Pancreas (tissue), 10 donors: Measurements from ENCODE around the gene FAM234A. TPM values are rescaled to one million over a fixed set of nuclear protein-coding genes. Genes with fewer than 3 reads are reported as not detected.

Source experiments
- ATAC-seq, 4 donors: fragments of 200-7000 bp; cut with Tn5 transposase; one replicate each; pipeline versions ENCODE4 v1.8.0 to v1.9.1; 2020; ENCODE audit warnings: mild to moderate bottlenecking in 4 of 4, moderate library complexity in 4 of 4
- DNase-seq, 6 donors: peaks; one replicate each; pipeline ENCODE4 v3.0.0-alpha.2; 2020
- FAIRE-seq: peaks from 2 replicates; lab custom pipeline; 2012; peaks lifted over from hg19 to GRCh38; lab: Jason Lieb, UNC
- H3K27ac ChIP-seq, 4 donors: fragments of 200-600 bp; sonication (generic); 1 replicate in 3 of 4; 2 replicates in 1 of 4; pipeline versions ENCODE4 v1.5.0 to v1.8.0; 2020
- H3K27me3 ChIP-seq, 4 donors: fragments of 200-600 bp; one replicate each; pipeline ENCODE4 v1.8.0; 2021
- H3K36me3 ChIP-seq, 3 donors: fragments of 200-600 bp; sonication (generic) in 1 of 3; one replicate each; pipeline versions ENCODE4 v1.5.0 to v1.8.0; 2020 to 2021
- H3K4me1 ChIP-seq, 3 donors: fragments of 200-600 bp; one replicate each; pipeline ENCODE4 v1.8.0; 2021
- H3K4me3 ChIP-seq, 4 donors: fragments of 200-600 bp; sonication (generic) in 2 of 4; one replicate each; pipeline versions ENCODE4 v1.5.0 to v1.8.0; 2020 to 2021
- H3K9me3 ChIP-seq, 4 donors: fragments of 200-600 bp; one replicate each; pipeline ENCODE4 v1.8.0; 2021
- CTCF ChIP-seq, 4 donors: fragments of 200-600 bp; sonication (generic) in 3 of 4; IDR thresholded peaks; one replicate each; pipeline versions ENCODE4 v1.5.0 to v1.8.0; 2021; ENCODE audit warnings: antibody characterized with exemption in 4 of 4
- WGBS, 2 donors: extraction: QIAGEN DNeasy Blood & Tissue Kit; methylation state at CpG; one replicate each; pipeline ENCODE4 v1.1.7; 2013; 5-methylcytosine and 5-hydroxymethylcytosine counted together
- intact Hi-C, 3 donors: fragments of 100-400 bp; cut with DNase I; formaldehyde crosslinking; loops; one replicate each; pipeline versions ENCODE4 v1.11.1 to v1.14.2; 2022
- polyA plus RNA-seq, 2 donors: library from polyadenylated mRNA; stranded (reverse); fragments of 200-250 nt; gene quantifications; one replicate each; pipeline ENCODE4 v1.2.3, GENCODE V29; 2013
- total RNA-seq, 6 donors: library from RNA; stranded (reverse); fragmentation: NEBNext Ultra II Directional in 4 of 6; extraction: Animal tissue kit (Norgen Biotek cat#: 25700) in 4 of 6; gene quantifications; one replicate each; pipeline versions ENCODE4 v1.2.1 to v1.2.4, GENCODE V29; 2021 to 2023
- donor health status: healthy with polysubstance abuse.
- donor health status: DM: no; HTN: no; CAD: no; lungs with moderate emphysema.
- donor health status: DM: no; HTN: no; CAD: no.
- donor health status: control.
- donor health status: control.
- donor health status: Bipolar disorder and iron deficiency.
- donor health status: DM: yes; HTN: yes; CAD: no.
- donor health status: DM: no; HTN: no; CAD: no.
- donor health status: DM: no; HTN: no; CAD: no.
- donor health status: DM: yes; HTN: yes; CAD: no.

The FAM234A gene
- total and polyA plus RNA-seq, 8 donors = 34.2 to 51.2 (median 40.4) TPM

GRCh38 chr16:242281-242680 lies 7.7 kb downstream of the FAM234A start:
- no peak for TF ChIP-seq CTCF (IDR thresholded peaks at IDR 0.05)
- intact Hi-C loops = loop anchor here in 1 of 3 donors (10.0 kb wide), 1 partner anchor 103 kb away; no protein-coding TSS in a partner anchor
- DNase-seq (no peak), FAIRE-seq (no peak), ATAC-seq (no peak)
- Histone ChIP-seq H3K4me3 (no peak overlapping the region), H3K36me3 (no peaks in the 10 kb centered on the region), H3K4me1 (peaks cover 0 to 14% (median 0%) of the 10 kb centered on the region in 3 donors), H3K9me3 (no peaks in the 10 kb centered on the region), H3K27ac (no peak overlapping the region), H3K27me3 (no peaks in the 10 kb centered on the region)
- WGBS, 2 donors = 92 to 93% methylated on average over 10 of the region's 10 CpGs

GRCh38 chr16:243348-243747 lies 8.7 kb downstream of the FAM234A start:
- H3K27ac ChIP-seq = no peak overlapping the region
- DNase-seq = peak in 2 of 6 donors; percentile 0 to 6

GRCh38 chr16:245105-245504 lies 10.5 kb downstream of the FAM234A start:
- ATAC-seq (no peak), DNase-seq (no peak), FAIRE-seq (no peak)
- no peaks in the 10 kb centered on the region for H3K9me3 ChIP-seq
- H3K27me3 ChIP-seq = no peaks in the 10 kb centered on the region
- intact Hi-C loops = loop anchor here in 2 of 3 donors (5.0 to 10.0 kb wide), 2 partner anchors 100 to 102 kb away; no protein-coding TSS in a partner anchor
- TF ChIP-seq CTCF (IDR thresholded peaks at IDR 0.05) = no peak
- WGBS, 2 donors = 95 to 98% methylated on average over 9 of the region's 9 CpGs
- H3K27ac ChIP-seq = no peak overlapping the region
- no peaks in the 10 kb centered on the region for H3K36me3 ChIP-seq
- no peak overlapping the region for H3K4me3 ChIP-seq
- H3K4me1 ChIP-seq = peaks cover 0 to 9% (median 3%) of the 10 kb centered on the region in 3 donors

More at GRCh38 chr16:243348-243747, 8.7 kb downstream of the FAM234A start:
- 71 to 76% methylated on average over 4 of the region's 4 CpGs for WGBS, 2 donors
- ATAC-seq = no peak
- FAIRE-seq = no peak
- intact Hi-C loops = loop anchor here in 1 of 3 donors (10.0 kb wide), 1 partner anchor 101 kb away; no protein-coding TSS in a partner anchor
- no peaks in the 10 kb centered on the region for H3K36me3 ChIP-seq
- H3K9me3 ChIP-seq = no peaks in the 10 kb centered on the region
- H3K4me1 ChIP-seq = peaks cover 0 to 14% (median 0%) of the 10 kb centered on the region in 3 donors
- no peaks in the 10 kb centered on the region for H3K27me3 ChIP-seq
- H3K4me3 ChIP-seq = no peak overlapping the region
- no peak for TF ChIP-seq CTCF (IDR thresholded peaks at IDR 0.05)

- 93 to 98% methylated on average over 12 of the region's 12 CpGs for WGBS, 2 donors
- H3K4me1 ChIP-seq = peaks cover 0 to 9% (median 7%) of the 10 kb centered on the region in 3 donors
- H3K36me3 ChIP-seq = no peaks in the 10 kb centered on the region
These were observed 12.4 kb downstream of the FAM234A start for GRCh38 chr16:247027-247426.

More at GRCh38 chr16:247027-247426, 12.4 kb downstream of the FAM234A start:
- H3K27me3 ChIP-seq = no peaks in the 10 kb centered on the region
- ATAC-seq (no peak), FAIRE-seq (no peak), DNase-seq (peak in 2 of 6 donors; percentile 3 to 10)
- intact Hi-C loops = loop anchor here in 2 of 3 donors (5.0 to 10.0 kb wide), 2 partner anchors 98 to 100 kb away; no protein-coding TSS in a partner anchor
- no peak overlapping the region for H3K4me3 ChIP-seq
- no peak overlapping the region for H3K27ac ChIP-seq
- no peak for TF ChIP-seq CTCF (IDR thresholded peaks at IDR 0.05)
- no peaks in the 10 kb centered on the region for H3K9me3 ChIP-seq
